ENCODE measurements around the gene CDK13.

Gene CDK13

DNA sequence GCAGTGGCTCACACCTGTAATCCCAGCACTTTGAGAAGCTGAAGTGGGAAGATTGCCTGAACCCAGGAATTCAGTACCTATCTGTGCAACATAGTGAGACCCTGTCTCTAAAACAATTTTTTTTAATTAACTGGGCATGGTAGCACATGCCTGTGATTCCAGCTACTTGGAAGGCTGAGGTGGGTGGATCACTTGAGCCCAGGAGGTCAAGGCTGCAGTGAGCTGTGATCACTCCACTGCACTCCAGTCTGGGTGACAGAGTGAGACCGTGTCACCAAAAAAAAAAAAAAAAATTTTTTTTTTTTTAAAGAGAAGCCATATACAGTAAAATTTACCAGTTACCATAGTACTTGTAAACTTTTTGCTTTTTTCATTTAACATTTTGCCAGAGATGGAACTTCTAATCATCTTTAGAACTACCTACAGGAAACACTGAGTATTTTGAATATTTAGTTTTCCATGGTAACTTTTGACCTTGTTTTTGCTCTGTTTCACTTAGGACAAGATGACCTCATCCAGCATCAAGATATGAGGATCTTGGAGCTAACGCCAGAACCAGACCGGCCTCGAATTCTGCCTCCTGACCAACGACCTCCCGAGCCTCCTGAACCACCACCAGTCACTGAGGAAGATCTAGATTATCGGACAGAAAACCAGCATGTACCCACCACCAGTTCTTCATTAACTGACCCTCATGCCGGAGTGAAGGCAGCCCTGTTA lies 143.7 kb downstream of the CDK13 start:
- no peak overlapping the region for H3K4me3 ChIP-seq (replicated peaks in 1 of 2; ENCODE audit: low read depth in 2 of 2, low read length in 2 of 2)
- TF ChIP-seq CTCF (IDR thresholded peaks at IDR 0.05; ENCODE audit: low read depth, low read length) = no peak
- peak in 1 of 2 donors; percentile 5 for DNase-seq (ENCODE audit: low read depth in 2 of 2)

GRCh38 chr7:40095230-40095629 lies 145.2 kb downstream of the CDK13 start:
- H3K4me3 ChIP-seq (replicated peaks in 1 of 2; ENCODE audit: low read depth in 2 of 2, low read length in 2 of 2) = no peak overlapping the region
- DNase-seq (ENCODE audit: low read depth in 2 of 2) = no peak
- TF ChIP-seq CTCF (IDR thresholded peaks at IDR 0.05; ENCODE audit: low read depth, low read length) = no peak

- no peak for TF ChIP-seq CTCF (IDR thresholded peaks at IDR 0.05; ENCODE audit: low read depth, low read length)
- peak in 1 of 2 donors; percentile 3 for DNase-seq (ENCODE audit: low read depth in 2 of 2)
- H3K4me3 ChIP-seq (replicated peaks in 1 of 2; ENCODE audit: low read depth in 2 of 2, low read length in 2 of 2) = no peak overlapping the region
Observed at GRCh38 chr7:40095695-40096327, 145.8 kb downstream of the CDK13 start.

DNA sequence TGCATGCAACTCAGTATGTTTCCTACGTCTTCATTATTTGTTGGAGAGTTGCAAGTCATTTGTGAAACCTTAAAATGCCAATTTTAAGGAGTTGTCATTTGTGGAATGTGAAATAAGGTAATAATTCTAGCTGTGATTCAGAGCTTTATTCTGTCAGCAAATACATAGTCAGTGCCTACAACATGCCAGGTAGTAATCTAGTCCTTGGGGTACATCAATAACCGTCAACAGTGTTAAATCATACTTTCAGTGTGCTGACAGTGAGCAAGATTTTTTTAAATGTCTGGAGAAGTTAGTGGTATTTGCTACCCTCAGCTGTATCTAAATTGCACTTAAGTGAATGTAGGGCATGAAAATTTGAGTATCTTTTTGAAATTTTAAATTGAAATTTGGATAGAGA lies 147.7 kb downstream of the CDK13 start:
- H3K4me3 ChIP-seq (replicated peaks in 1 of 2; ENCODE audit: low read depth in 2 of 2, low read length in 2 of 2) = no peak overlapping the region
- TF ChIP-seq CTCF (IDR thresholded peaks at IDR 0.05; ENCODE audit: low read depth, low read length) = no peak

GRCh38 chr7:40098810-40099209 lies 148.8 kb downstream of the CDK13 start:
- DNase-seq (ENCODE audit: low read depth in 2 of 2) = no peak
- TF ChIP-seq CTCF (IDR thresholded peaks at IDR 0.05; ENCODE audit: low read depth, low read length) = no peak
- H3K4me3 ChIP-seq (replicated peaks in 1 of 2; ENCODE audit: low read depth in 2 of 2, low read length in 2 of 2) = no peak overlapping the region

More for the DNA sequence above, 147.7 kb downstream of the CDK13 start:
- no peak for DNase-seq (ENCODE audit: low read depth in 2 of 2)

DNA sequence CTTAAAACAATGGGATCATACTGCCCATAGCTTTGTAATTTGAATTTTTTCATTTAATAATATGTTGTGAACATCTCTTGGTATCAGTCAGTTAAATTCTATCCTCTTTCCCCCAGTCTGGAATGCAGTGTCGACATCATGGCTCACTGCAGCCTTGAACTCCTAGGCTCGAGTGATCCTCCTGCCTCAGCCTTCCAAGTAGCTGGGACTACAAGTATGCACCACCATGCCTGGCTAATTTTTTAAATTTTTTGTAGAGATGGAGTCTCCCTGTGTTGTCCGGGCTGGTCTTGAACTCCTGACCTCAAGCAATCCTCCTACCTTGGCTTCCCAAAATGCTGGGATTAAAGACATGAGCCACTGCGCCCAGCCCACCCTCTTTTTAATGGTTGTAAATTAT lies 149.8 kb downstream of the CDK13 start:
- DNase-seq (ENCODE audit: low read depth in 2 of 2) = no peak
- H3K4me3 ChIP-seq (replicated peaks in 1 of 2; ENCODE audit: low read depth in 2 of 2, low read length in 2 of 2) = no peak overlapping the region
- TF ChIP-seq CTCF (IDR thresholded peaks at IDR 0.05; ENCODE audit: low read depth, low read length) = no peak

Data from cardiac fibroblast (primary cell).